ENCODE results near the gene FAAP20.
"Not testable (repeated sequence)": the region's sequence is repeated elsewhere in the genome, so short reads cannot be mapped to it uniquely, and the experiment has no call there.

Gene FAAP20

DNA sequence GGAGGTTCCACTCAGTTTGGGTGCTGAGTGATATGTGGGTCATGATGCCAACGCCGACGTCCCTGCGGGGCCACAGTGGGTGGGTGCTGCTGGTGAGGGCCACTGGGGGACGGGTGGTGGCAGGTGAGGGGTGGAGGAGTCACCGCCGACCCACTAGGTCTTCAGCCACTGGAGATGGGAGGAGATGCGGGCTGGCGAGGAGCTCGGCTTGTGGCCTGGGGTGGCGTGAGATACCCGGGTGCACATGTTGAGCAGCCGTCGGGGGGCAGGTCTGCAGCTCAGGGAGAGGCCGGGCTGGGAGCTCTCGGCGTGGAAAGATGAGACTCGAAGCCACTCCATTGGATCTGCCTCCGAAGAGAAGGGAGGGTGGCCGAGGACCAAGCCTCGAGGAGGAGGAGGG lies 40.5 kb downstream of the FAAP20 start:
- no peak for DNase-seq

DNA sequence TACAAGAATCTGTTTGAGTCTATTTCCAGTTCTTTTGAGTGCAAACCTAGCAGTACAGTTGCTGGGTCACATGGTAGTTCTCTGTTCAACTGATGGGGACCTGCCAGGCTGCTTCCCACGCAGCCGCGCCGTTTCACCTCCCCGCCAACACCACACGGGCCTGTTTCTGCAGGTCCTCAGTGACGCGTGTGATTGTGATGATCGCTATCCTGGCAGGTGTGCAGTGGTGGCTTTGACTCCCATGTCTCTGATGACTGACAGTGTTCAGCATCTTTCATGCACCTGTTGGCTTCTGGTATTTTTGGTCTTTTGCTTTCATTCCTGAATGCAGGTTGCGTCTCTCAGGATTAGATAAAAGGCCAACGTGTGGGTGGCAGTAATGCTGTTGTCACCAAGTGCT lies 41.6 kb downstream of the FAAP20 start:
- no peak for DNase-seq

DNA sequence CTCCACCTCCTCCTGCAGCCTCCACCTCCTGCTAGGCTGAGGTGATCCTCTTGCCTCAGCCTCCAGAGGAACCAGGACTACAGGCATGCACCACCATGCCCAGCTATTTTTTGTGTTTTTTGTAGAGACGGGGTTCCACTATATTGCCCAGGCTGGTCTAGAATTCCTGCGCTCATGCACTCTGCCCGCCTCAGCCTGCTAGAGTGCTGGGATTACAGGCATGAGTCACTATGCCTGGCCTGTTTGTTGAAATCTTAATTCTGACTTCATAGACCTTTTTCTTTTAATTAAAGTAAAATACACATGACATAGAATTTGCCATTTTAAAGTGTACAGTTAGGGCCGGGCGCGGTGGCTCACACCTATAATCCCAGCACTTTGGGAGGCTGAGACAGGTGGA lies 42.7 kb downstream of the FAAP20 start:
- no peak for DNase-seq

DNA sequence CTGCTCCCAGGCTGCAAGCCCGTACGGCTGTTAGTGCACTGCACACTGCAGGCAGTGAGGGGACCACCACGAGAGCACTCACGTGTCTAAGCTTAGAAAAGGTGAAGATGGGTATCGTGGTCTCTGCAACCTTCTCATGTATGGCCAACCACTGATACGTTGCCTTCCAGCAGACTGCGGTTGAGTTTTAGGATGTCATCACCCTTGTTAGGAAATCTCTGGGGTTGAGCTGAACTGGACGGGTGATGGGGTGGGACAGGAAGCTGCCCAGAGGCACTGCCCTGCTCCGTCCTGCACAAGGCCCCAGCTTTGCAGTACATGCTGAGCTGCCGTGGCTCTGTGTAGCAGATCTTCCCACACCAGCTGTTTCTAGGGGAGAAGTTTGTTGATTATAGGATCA lies 43.3 kb downstream of the FAAP20 start:
- DNase-seq = no peak

DNA sequence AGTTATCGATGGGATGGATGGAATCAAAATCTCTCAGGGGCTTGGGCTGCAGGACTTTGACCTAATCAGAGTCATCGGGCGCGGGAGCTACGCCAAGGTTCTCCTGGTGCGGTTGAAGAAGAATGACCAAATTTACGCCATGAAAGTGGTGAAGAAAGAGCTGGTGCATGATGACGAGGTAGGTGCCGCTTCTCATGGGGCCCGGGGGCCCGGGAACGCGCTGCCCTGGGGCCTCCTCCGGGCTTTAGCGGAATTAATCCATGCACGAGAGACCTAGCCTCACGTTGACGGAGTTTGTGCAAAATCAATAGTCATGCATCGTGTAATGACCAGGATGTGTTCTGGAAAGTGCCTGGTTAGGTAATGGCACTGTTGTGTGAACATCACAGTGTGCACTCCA lies 43.8 kb downstream of the FAAP20 start:
- no peak for DNase-seq

DNA sequence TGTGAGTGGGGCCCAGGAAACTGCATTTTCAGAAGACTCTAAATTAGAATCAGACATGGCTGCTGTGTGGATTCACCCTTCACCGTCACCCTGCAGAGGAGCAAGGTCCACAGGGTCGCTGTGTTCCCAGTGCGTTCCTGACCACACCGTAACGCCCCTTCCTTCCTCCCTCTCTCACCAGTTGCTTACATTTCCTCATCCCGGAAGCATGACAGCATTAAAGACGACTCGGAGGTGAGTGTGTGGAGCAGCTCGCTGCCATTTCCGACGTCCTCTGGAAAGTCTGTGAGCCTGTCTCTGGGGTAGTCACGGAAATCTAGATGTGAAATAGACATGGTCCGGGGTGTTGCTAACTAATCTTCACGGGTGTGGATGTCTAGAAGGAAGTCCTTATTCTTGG lies 45.9 kb downstream of the FAAP20 start:
- no peak for DNase-seq

DNA sequence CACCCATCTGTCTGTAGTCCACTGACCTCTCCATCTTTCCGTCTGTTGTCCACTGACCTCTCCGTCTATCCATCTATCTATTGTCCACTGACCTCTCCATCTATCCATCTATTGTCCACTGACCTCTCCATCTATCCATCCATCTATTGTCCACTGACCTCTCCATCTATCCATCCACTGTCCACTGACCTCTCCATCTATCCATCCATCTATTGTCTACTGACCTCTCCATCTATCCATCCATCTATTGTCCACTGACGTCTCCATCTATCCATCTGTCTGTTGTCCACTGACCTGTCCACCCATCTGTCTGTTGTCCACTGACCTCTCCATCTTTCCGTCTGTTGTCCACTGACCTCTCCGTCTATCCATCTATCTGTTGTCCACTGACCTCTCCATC lies 46.7 kb downstream of the FAAP20 start:
- not testable (repeated sequence) for DNase-seq

DNA sequence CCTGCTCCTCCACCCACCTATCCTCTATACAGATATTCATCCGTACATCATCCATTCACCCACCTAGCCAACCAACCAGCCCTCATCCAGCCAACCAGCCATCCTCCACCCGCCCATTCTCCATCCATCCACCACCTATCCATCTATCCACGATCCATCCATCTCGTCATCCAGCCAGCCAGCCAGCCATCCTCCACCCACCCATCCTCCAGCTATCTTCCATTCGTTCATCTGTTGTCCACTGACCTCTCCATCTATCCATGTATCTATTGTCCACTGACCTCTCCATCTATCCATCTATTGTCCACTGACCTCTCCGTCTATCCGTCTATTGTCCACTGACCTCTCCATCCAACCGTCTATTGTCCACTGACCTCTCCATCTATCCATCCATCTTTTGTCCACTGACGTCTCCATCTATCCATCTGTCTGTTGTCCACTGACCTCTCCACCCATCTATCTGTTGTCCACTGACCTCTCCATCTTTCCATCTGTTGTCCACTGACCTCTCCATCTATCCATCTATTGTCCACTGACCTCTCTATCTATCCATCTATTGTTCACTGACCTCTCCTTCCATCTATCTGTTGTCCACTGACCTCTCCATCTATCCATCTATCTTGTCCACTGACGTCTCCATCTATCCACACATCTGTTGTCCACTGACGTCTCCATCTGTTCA lies 47.6 kb downstream of the FAAP20 start:
- DNase-seq = no peak

DNA sequence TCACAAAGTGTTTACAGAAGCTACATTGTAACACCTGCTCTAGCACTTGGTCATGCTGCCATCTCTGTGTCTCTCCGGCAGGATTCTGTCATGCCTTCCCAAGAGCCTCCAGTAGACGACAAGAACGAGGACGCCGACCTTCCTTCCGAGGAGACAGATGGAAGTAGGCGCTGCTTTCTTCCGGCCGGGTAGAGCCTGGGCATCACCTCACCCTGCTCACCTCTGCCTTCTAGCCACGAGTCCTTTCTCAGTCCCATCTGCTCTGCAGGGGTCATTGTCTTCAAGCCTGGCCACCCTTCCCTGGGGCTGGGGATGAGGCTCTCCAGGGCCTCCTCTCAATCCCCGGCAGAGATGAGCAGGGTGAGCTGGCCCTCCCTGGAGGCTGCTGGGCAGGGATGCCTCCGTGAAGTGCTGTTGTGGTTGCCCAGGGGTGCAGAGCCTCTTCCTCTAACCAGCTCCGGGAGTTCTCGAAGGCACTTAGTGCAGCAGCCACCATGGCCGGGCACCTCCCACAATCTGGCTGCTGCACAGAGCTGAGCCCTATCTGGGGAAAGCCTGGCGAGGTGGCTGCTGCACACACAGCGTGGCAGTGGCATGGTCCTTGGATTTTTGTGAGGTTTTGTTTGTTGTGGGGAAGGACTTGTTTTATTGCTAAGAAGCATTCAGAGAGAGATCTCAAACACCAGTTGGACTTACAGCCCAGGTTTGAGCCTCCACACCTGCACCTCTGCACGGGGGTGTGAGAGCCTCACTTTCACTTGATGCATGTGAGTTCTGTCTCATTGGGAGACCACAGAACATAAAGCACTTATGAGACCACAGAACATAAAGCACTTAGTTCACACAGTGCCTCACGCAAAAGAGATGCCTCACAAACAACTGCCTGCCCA lies 48.4 kb downstream of the FAAP20 start:
- no peak for DNase-seq

DNA sequence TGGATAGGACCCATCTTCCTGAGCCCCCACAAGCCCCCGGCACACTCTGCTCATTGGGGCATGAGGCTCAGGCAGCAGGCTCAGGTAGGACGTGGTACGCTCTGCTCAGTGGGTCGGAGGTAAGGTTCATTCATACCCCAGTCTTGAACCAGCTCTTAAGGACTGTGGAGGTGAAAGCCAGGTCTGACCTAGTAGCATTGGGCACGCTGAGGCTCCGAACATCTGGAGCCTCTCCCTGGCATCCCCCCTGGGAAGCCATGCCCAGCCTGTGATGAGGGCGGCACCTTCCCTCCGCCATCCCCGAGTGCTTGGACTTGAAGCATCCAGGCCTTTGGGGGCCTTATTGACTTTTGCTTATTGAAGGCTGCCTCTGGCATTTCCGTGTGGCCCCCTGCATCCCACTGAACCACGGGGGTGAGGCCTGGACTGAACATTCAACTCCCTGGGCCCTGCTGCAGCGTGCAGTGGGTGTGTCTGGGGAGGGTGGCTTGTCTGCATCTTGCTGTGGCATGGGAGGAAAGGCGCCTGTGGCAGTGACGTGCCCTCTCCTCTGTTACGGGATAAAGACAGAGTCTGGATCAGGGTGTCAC lies 50.0 kb downstream of the FAAP20 start:
- DNase-seq = no peak

DNA sequence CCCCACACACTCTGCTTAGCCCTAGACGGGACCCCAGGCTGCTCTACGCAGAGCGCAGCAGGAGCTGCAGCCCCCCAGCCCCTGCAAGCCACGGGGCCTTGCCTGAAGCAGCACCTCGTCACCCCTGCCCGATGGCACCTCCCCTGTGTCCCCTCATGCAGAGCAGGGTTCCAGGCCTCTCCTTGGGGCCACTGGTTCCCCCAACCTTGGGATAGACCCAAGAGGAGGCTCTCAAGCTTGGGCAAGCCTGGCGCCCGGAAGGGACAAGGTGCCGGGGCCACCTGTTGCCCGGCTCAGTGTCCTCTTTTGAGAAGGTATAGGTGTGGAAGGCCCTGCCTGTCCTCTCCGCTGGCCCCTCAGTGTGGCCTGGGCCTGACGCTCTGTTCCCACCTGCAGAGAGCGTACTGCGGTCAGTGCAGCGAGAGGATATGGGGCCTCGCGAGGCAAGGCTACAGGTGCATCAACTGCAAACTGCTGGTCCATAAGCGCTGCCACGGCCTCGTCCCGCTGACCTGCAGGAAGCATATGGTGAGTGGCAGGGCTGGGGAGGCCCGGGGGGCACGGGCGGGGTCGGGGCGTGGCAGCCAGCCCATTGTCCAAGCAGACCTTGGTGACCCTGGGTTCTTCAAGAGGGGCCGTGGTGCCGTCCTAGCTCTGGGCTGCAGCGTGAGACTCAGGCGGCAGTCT lies 50.6 kb downstream of the FAAP20 start:
- no peak for DNase-seq

DNA sequence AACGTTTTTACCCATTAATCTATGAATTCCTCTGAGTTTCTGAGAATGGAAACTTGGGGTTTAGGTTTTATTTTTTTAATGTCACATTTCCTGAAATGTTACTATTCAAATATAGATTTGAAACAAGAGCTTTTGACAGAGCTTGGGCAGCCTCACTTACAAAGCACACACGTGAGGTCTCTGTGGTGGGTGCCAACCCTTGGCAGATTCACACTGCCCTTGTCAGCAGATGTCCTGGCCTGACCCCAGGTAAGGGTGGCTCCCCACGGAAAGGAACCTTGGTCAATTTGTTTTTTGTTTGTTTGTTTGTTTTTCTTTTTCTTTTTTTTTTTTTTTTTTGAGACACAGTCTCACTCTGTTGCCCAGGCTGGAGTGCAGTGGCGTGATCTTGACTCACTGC lies 53.5 kb downstream of the FAAP20 start:
- no peak for DNase-seq
